AG04450 (cell line): ENCODE data around the gene MTHFS. TPM values are rescaled to one million over a fixed set of nuclear protein-coding genes. Genes with fewer than 3 reads are reported as not detected.

Experiments used
- CTCF ChIA-PET: fragments of 300-600, 350-600 bp; formaldehyde crosslinking; extraction: SDS; loops from one replicate; lab custom pipeline; 2022; ENCODE audit warnings: antibody characterized with exemption, inconsistent platforms; lab: Charles Lee
- POLR2A ChIA-PET: fragments of 350-600 bp; formaldehyde crosslinking; extraction: SDS; loops from one replicate; lab custom pipeline; 2021; ENCODE audit warnings: antibody characterized with exemption, inconsistent platforms; lab: Yijun Ruan, JAX
- DNase-seq: peaks from one replicate; pipeline ENCODE4 v3.0.0-alpha.2; 2011; ENCODE audit warnings: low read depth, low spot score
- H3K27ac ChIP-seq: one replicate; pipeline ENCODE4 v1.5.1; 2012; ENCODE audit warnings: low read depth, low read length, control low read depth
- H3K27me3 ChIP-seq: one replicate; pipeline ENCODE4 v1.6.0; 2012; ENCODE audit warnings: low read length; ENCODE audit not compliant: control insufficient read depth, insufficient read depth
- H3K4me3 ChIP-seq: 2 replicates; pipeline ENCODE4 v1.5.1; 2011; ENCODE audit warnings: mild to moderate bottlenecking, low read depth, low read length, control low read depth
- H3K9me3 ChIP-seq: 2 replicates; pipeline ENCODE4 v1.5.1; 2012; ENCODE audit warnings: low read length; ENCODE audit not compliant: control insufficient read depth, insufficient read depth
- polyA plus RNA-seq: library from polyadenylated mRNA; depleted of rRNA; stranded (reverse); fragments of >200 nt; gene quantifications from 2 replicates; pipeline ENCODE4 v1.2.3, GENCODE V29; 2011
- TF ChIP-seq, protein P1 (sequence below): IDR thresholded peaks from 2 replicates; pipeline ENCODE4 v1.5.1; 2011; ENCODE audit warnings: low read depth, low read length, control low read depth, inconsistent platforms

Gene MTHFS
- polyA plus RNA-seq, 1 experiment = 20.0 TPM

- CTCF ChIA-PET = interaction anchor here (0.8 to 1.0 kb wide), 2 partner anchors 480 to 527 kb away, joined by 3 to 4 read pairs; no protein-coding TSS in a partner anchor
Observed at GRCh38 chr15:79860661-79861060, 36.2 kb downstream of the MTHFS start.

DNA sequence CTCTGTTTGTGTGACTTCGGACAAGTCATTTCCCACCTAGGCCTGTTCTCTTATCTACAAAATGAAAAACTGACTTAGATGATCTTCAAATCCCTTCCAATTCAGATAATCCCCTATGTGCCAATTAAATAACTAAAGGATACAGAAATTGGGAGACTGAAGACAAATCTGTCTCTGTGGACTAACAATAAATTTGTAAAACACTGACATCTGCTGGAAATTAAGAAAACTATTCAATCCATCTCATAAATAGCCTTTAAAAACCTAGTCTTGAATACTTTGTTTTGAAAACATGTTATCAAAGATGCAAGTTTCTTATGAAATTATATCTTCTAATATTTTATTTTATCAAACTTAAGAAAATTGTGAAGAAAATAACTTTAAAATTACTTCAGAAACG lies 38.3 kb downstream of the MTHFS start:
- ChIA-PET POLR2A (no interaction called here), CTCF (interaction anchor here (1.0 to 11.5 kb wide), 5 partner anchors 9 to 521 kb away, joined by 3 to 388 read pairs (median 10); no protein-coding TSS in a partner anchor)
- no peak overlapping the region for H3K27ac ChIP-seq
- H3K27me3 ChIP-seq = no peaks in the 10 kb centered on the region
- no peak for DNase-seq
- TF ChIP-seq, protein P1, sequence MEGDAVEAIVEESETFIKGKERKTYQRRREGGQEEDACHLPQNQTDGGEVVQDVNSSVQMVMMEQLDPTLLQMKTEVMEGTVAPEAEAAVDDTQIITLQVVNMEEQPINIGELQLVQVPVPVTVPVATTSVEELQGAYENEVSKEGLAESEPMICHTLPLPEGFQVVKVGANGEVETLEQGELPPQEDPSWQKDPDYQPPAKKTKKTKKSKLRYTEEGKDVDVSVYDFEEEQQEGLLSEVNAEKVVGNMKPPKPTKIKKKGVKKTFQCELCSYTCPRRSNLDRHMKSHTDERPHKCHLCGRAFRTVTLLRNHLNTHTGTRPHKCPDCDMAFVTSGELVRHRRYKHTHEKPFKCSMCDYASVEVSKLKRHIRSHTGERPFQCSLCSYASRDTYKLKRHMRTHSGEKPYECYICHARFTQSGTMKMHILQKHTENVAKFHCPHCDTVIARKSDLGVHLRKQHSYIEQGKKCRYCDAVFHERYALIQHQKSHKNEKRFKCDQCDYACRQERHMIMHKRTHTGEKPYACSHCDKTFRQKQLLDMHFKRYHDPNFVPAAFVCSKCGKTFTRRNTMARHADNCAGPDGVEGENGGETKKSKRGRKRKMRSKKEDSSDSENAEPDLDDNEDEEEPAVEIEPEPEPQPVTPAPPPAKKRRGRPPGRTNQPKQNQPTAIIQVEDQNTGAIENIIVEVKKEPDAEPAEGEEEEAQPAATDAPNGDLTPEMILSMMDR = no peak
- no peak overlapping the region for H3K4me3 ChIP-seq
- H3K9me3 ChIP-seq = no peaks in the 10 kb centered on the region

More at GRCh38 chr15:79860661-79861060, 36.2 kb downstream of the MTHFS start:
- TF ChIP-seq, protein P1 = no peak
- POLR2A ChIA-PET = no interaction called here
- no peaks in the 10 kb centered on the region for H3K27me3 ChIP-seq
- no peaks in the 10 kb centered on the region for H3K9me3 ChIP-seq
- DNase-seq = no peak
- no peak overlapping the region for H3K4me3 ChIP-seq
- no peak overlapping the region for H3K27ac ChIP-seq

DNA sequence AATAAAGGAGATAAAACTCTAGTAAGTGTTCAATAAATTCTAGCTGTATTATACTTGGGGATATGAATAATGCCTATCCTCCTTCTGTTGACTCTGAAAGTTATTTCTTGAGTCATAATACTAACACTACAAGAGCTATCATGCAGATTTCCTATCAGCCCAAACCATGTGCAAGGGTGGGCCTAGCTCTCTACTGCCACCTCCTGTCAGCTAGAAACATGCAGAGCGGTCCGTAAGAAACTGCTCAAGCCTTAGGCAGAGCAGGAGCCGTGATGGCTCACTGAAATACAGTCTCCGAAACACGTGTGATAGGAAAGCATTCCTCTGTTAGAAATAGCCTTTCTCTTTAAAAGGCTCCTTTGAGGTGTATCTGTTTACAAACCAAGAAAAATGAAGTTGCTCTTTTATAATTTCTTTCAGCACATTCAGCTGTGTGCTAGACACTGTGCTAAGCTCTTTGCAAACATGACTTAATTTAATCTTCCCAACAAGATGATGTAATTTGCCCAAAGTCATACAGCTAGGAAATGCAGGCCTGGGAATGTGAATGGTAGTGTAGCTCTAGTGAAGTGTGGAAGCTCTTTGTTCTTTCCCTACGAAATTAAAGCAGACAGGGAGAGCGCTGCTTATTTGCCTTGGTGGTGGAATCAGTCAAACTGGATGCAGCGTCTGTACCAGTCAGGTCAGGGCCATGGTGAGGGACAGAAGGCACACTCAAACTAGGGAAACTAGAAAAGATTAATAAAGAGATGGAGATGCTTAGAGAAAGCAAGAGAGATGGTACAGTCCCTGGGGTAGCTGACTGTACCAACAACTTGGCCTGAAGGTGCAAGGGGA lies 43.1 kb downstream of the MTHFS start:
- Histone ChIP-seq H3K27ac (no peak overlapping the region), H3K9me3 (no peaks in the 10 kb centered on the region), H3K27me3 (no peaks in the 10 kb centered on the region), H3K4me3 (no peak overlapping the region)
- ChIA-PET POLR2A (interaction anchor here (1.3 kb wide), 1 partner anchor 473 kb away, joined by 6 read pairs; no protein-coding TSS in a partner anchor), CTCF (interaction anchor here (0.5 to 11.5 kb wide), 71 partner anchors 10 to 543 kb away, joined by 3 to 388 read pairs (median 4); partner anchors contain the start of gene TMED3)
- TF ChIP-seq, protein P1 = peak; percentile 99
- DNase-seq = peak; percentile 81

DNA sequence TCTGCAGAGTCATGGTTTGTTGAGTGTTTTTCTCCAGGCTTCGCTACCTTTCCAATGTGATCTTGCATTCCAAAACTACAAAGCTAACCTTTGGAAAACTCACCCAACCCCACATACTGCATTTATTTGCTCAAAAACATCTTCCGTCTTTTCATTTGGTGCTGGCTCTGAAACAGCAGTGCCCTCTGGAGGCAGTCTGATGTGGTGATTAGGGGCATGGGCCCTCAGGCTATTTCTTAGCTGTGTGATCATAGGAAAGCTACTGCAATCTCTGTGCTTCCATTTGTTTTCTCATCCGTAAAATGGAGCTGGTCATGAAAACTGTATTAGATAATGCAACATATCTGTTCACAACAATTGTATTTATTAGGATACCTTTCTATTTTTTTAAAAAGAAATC lies 47.0 kb downstream of the MTHFS start:
- POLR2A ChIA-PET = no interaction called here
- TF ChIP-seq, protein P1 = peak; percentile 77
- H3K27ac ChIP-seq = no peak overlapping the region
- H3K4me3 ChIP-seq = no peak overlapping the region
- no peaks in the 10 kb centered on the region for H3K27me3 ChIP-seq
- H3K9me3 ChIP-seq = no peaks in the 10 kb centered on the region
- CTCF ChIA-PET = interaction anchor here (0.5 to 11.5 kb wide), 36 partner anchors 9 to 539 kb away, joined by 3 to 388 read pairs (median 4); partner anchors contain the start of gene TMED3
- DNase-seq = no peak

DNA sequence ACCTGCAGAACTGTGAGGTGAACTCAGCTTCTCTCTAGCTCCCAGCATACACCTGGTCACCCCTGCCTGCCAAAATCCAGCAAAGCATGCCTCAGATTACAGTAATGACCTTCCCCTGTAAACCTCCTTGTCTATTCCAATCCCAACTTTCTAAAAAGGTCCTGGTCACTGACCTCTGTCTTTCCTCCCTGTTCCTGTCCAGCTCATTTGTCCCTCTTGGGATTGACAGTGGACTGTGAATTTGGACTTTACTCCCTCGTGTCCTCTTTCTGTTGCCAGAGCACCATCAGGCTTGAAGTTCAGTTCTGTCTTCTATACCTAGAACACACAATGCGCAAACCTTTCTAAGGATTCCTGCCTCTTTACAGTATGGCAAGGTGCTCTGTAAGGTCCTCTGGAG lies 50.3 kb downstream of the MTHFS start:
- no peaks in the 10 kb centered on the region for H3K9me3 ChIP-seq
- DNase-seq = no peak
- POLR2A ChIA-PET = no interaction called here
- H3K27ac ChIP-seq = no peak overlapping the region
- TF ChIP-seq, protein P1 = no peak
- CTCF ChIA-PET = interaction anchor here (1.1 kb wide), 1 partner anchor 507 kb away, joined by 5 read pairs; no protein-coding TSS in a partner anchor
- no peaks in the 10 kb centered on the region for H3K27me3 ChIP-seq
- H3K4me3 ChIP-seq = no peak overlapping the region
